Glutamatergic neuron (in vitro differentiated cells): Measurements from ENCODE around the gene ZAP70. TPM values are rescaled to one million over a fixed set of nuclear protein-coding genes. Genes with fewer than 3 reads are reported as not detected.

Source experiments
- DNase-seq: peaks from one replicate; pipeline ENCODE4 v3.0.0; 2022
- H3K27ac Mint-ChIP-seq: one replicate; pipeline ENCODE4 v1.8.0; 2020; ENCODE audit warnings: mild to moderate bottlenecking, mixed read lengths, inconsistent platforms; ENCODE audit not compliant: unreplicated experiment
- H3K27me3 Mint-ChIP-seq: one replicate; pipeline ENCODE4 v1.8.0; 2020; ENCODE audit warnings: mild to moderate bottlenecking, moderate library complexity, mixed read lengths, inconsistent platforms; ENCODE audit not compliant: unreplicated experiment
- H3K36me3 Mint-ChIP-seq: one replicate; pipeline ENCODE4 v1.8.0; 2020; ENCODE audit warnings: mild to moderate bottlenecking, mixed read lengths, inconsistent platforms; ENCODE audit not compliant: unreplicated experiment
- H3K4me1 Mint-ChIP-seq: one replicate; pipeline ENCODE4 v1.8.0; 2020; ENCODE audit warnings: mild to moderate bottlenecking, low read depth, mixed read lengths, inconsistent platforms; ENCODE audit not compliant: unreplicated experiment
- H3K4me3 Mint-ChIP-seq: one replicate; pipeline ENCODE4 v1.8.0; 2020; ENCODE audit warnings: mild to moderate bottlenecking, mixed read lengths, inconsistent platforms; ENCODE audit not compliant: unreplicated experiment
- H3K9me3 Mint-ChIP-seq: one replicate; pipeline ENCODE4 v1.8.0; 2020; ENCODE audit warnings: mild to moderate bottlenecking, moderate library complexity, mixed read lengths, inconsistent platforms; ENCODE audit not compliant: unreplicated experiment
- total RNA-seq: library from RNA; stranded (reverse); fragmentation: NEBNext Ultra II Directional; extraction: Animal tissue kit (Norgen Biotek cat#: 25700); gene quantifications from one replicate; pipeline ENCODE4 v1.2.1, GENCODE V29; 2021; ENCODE audit not compliant: unreplicated experiment
- TF ChIP-seq, protein P1 (sequence below): fragments of 200-600 bp; sonication (generic); IDR thresholded peaks from one replicate; pipeline ENCODE4 v1.5.0; 2021; ENCODE audit not compliant: partially characterized antibody, unreplicated experiment

ZAP70 gene
- total RNA-seq, 1 donor from 2014 or later: 1.3 TPM

DNA sequence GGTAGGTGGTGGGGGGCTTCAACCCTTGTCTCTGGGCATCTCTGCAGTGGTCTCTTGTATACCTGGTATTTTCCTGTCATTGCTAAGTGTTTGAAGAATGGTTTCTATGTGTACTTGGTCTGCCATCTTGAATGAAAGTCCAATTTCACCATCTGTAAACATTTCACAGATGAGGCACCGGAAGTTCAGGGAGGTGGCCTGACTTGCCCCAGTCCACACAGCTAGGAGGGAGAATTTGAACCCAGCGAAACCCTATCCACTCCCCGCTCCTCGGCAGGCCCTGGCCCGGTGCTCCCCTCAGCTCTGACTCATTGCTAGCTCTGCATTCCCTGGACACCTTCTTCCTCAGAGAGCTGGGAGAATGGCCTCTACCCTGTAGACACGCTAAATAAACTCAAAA lies 30.5 kb downstream of the ZAP70 start:
- Mint-ChIP-seq H3K4me3 (no peak overlapping the region), H3K36me3 (peaks cover 7% of the 10 kb centered on the region), H3K9me3 (peaks cover 3% of the 10 kb centered on the region), H3K4me1 (peaks cover 18% of the 10 kb centered on the region), H3K27ac (no peak overlapping the region), H3K27me3 (peaks cover 4% of the 10 kb centered on the region)
- DNase-seq: no peak
- TF ChIP-seq, protein P1, sequence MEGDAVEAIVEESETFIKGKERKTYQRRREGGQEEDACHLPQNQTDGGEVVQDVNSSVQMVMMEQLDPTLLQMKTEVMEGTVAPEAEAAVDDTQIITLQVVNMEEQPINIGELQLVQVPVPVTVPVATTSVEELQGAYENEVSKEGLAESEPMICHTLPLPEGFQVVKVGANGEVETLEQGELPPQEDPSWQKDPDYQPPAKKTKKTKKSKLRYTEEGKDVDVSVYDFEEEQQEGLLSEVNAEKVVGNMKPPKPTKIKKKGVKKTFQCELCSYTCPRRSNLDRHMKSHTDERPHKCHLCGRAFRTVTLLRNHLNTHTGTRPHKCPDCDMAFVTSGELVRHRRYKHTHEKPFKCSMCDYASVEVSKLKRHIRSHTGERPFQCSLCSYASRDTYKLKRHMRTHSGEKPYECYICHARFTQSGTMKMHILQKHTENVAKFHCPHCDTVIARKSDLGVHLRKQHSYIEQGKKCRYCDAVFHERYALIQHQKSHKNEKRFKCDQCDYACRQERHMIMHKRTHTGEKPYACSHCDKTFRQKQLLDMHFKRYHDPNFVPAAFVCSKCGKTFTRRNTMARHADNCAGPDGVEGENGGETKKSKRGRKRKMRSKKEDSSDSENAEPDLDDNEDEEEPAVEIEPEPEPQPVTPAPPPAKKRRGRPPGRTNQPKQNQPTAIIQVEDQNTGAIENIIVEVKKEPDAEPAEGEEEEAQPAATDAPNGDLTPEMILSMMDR: no peak

DNA sequence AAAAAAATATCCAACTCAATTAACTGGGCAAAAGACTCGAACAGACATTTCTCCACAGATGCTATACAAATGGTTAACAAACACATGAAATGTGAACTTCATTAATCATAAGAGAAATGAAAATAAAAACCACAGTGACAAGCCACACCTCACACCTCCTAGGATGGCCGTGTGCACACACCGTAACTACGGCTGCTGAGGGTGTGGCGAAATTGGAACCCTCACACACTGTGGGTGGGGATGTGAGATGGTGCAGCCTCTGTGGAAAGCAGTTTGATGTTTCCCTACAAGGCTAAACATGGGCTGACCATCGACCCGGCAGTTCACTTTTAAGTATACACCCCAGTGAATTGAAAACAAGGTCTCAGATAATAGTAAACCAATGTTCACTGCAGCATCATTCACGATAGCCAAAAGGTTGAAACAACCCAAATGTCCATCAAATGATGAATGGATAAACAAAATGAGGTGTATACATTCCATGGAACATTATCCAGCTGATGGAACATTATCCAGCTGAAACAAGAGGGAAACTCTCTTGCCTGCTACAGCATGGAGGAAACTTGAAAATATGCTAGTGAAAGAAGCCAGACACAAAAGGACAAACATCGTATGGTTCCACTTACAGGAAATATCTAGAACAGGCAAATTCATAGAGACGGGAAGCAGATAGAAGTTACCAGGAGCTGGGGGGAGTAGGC lies 32.2 kb downstream of the ZAP70 start:
- Mint-ChIP-seq H3K36me3 (peaks cover 7% of the 10 kb centered on the region), H3K4me1 (peaks cover 24% of the 10 kb centered on the region), H3K27me3 (peaks cover 8% of the 10 kb centered on the region), H3K4me3 (no peak overlapping the region), H3K9me3 (peaks cover 4% of the 10 kb centered on the region), H3K27ac (peak overlapping the region; percentile 2)
- TF ChIP-seq, protein P1: no peak
- no peak for DNase-seq

DNA sequence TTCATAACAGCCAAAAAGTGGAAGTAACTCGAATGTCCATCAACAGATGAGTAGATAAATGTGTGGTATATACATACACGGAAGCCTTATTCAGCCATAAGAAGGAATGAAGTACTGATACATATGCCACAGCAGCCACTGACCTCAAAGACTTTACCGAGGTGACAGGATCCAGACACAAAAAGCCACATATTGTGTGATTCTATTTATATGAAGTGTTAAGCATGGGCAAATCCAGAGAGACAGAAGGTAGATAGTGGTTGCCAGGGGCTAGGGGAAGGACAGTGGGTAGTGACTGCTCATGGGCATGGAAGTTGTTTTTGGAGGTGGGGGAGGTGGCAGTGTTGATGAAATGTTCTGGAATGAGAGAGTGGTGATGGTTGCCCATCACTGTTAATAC lies 33.9 kb downstream of the ZAP70 start:
- peaks cover 11% of the 10 kb centered on the region for H3K27me3 Mint-ChIP-seq
- no peak for DNase-seq
- H3K27ac Mint-ChIP-seq: peak overlapping the region; percentile 44
- TF ChIP-seq, protein P1: no peak
- no peak overlapping the region for H3K4me3 Mint-ChIP-seq
- peaks cover 7% of the 10 kb centered on the region for H3K36me3 Mint-ChIP-seq
- peaks cover 27% of the 10 kb centered on the region for H3K4me1 Mint-ChIP-seq
- H3K9me3 Mint-ChIP-seq: peaks cover 4% of the 10 kb centered on the region

DNA sequence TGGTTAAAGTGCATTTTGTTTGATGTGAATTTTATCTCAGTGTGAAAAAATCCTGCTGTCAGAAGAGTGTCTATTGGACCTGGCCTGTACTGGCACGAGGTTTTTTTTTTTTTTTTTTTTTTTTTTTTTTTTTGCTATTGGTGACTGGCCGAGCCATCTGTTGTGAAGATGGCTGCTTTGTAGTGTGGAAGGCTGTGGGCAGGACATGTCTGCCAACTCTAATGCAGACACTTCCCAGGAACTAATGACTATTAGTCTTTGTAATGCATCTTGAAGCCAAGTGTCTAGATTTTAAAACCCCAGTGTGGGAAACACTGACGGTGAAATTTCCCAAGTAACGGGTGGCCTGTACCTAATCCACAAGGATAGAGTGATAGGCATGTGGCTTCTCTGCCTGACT lies 34.3 kb downstream of the ZAP70 start:
- H3K4me3 Mint-ChIP-seq: no peak overlapping the region
- peak overlapping the region; percentile 44 for H3K27ac Mint-ChIP-seq
- peaks cover 7% of the 10 kb centered on the region for H3K36me3 Mint-ChIP-seq
- H3K9me3 Mint-ChIP-seq: peaks cover 3% of the 10 kb centered on the region
- DNase-seq: no peak
- peaks cover 27% of the 10 kb centered on the region for H3K4me1 Mint-ChIP-seq
- TF ChIP-seq, protein P1: no peak
- H3K27me3 Mint-ChIP-seq: peaks cover 11% of the 10 kb centered on the region

DNA sequence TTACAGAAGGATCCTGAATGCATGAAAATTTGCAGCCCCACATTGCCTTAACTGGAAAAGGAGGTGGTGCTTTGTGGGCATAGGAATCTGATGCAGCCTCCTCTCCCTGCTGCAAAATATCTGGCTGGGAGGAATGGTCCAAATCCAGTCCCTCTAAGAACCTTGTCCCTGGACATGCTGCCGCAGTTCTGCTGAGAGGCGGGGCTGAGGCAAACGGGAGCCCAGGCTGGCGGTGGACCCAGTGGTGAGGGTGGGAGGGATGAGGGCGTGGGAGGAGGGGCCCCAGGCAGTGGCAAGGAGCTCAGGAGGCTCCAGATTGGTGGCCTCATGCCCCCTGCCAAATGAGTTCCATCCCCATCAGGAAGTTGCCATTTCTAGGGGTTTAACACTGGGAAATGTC lies 36.2 kb downstream of the ZAP70 start:
- Mint-ChIP-seq H3K9me3 (peaks cover 3% of the 10 kb centered on the region), H3K27ac (peak overlapping the region; percentile 84), H3K4me3 (no peak overlapping the region), H3K4me1 (peaks cover 27% of the 10 kb centered on the region), H3K36me3 (no peaks in the 10 kb centered on the region), H3K27me3 (peaks cover 11% of the 10 kb centered on the region)
- DNase-seq: no peak
- TF ChIP-seq, protein P1: no peak
